ENCODE results near the gene HDAC9.

DNA sequence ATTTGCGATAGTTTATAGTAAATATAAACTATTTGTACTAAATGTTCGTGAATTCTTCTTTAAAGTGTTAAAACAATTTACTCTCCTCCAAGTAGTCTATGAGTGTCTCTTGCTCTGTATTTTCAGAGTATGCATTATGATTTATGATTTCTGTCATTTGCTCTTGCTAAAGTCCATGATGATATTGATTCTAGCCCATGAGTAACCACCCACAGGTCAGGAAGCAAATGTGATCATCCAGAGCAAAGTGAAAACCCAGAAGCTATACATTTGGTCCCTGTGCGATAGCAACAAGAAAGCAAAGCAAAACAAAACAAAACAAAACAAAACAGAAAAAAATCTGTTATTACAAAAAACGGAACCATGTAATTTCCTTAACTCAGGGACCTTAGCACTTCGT, 225.9 kb downstream of the HDAC9 start:
- no peak for TF ChIP-seq POLR2A (IDR thresholded peaks at IDR 0.05; ENCODE audit: low read depth, low read length)
- TF ChIP-seq POLR2AphosphoS5 (IDR thresholded peaks at IDR 0.05; ENCODE audit: low read depth, low read length) = no peak

Data from GM12892 (cell line).